ENCODE measurements around the gene SNX7. TPM values are rescaled to one million over a fixed set of nuclear protein-coding genes. Genes with fewer than 3 reads are reported as not detected.

SNX7 gene
- total RNA-seq, 1 donor from 2014 or later: 17.7 TPM

- H3K4me1 Mint-ChIP-seq (ENCODE audit: unreplicated experiment): peaks cover 8% of the 10 kb centered on the region
- no peaks in the 10 kb centered on the region for H3K9me3 Mint-ChIP-seq
- H3K4me3 Mint-ChIP-seq: no peak overlapping the region
- H3K27me3 Mint-ChIP-seq: no peaks in the 10 kb centered on the region
- TF ChIP-seq, protein P1, sequence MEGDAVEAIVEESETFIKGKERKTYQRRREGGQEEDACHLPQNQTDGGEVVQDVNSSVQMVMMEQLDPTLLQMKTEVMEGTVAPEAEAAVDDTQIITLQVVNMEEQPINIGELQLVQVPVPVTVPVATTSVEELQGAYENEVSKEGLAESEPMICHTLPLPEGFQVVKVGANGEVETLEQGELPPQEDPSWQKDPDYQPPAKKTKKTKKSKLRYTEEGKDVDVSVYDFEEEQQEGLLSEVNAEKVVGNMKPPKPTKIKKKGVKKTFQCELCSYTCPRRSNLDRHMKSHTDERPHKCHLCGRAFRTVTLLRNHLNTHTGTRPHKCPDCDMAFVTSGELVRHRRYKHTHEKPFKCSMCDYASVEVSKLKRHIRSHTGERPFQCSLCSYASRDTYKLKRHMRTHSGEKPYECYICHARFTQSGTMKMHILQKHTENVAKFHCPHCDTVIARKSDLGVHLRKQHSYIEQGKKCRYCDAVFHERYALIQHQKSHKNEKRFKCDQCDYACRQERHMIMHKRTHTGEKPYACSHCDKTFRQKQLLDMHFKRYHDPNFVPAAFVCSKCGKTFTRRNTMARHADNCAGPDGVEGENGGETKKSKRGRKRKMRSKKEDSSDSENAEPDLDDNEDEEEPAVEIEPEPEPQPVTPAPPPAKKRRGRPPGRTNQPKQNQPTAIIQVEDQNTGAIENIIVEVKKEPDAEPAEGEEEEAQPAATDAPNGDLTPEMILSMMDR (conservative IDR thresholded peaks at IDR 0.05): no peak
- H3K36me3 Mint-ChIP-seq: no peaks in the 10 kb centered on the region
- no peak overlapping the region for H3K27ac Mint-ChIP-seq
- no peak for DNase-seq (ENCODE audit: extremely low spot score, unreplicated experiment)
These were observed 8.1 kb downstream of the SNX7 start for GRCh38 chr1:98669355-98670296.

- H3K36me3 Mint-ChIP-seq: no peaks in the 10 kb centered on the region
- H3K4me3 Mint-ChIP-seq: no peak overlapping the region
- TF ChIP-seq, protein P1 (conservative IDR thresholded peaks at IDR 0.05): no peak
- DNase-seq (ENCODE audit: extremely low spot score, unreplicated experiment): no peak
- no peak overlapping the region for H3K27ac Mint-ChIP-seq
- no peaks in the 10 kb centered on the region for H3K27me3 Mint-ChIP-seq
- no peaks in the 10 kb centered on the region for H3K9me3 Mint-ChIP-seq
- H3K4me1 Mint-ChIP-seq (ENCODE audit: unreplicated experiment): peaks cover 9% of the 10 kb centered on the region
These were observed 10.7 kb downstream of the SNX7 start for GRCh38 chr1:98672189-98672588.

DNA sequence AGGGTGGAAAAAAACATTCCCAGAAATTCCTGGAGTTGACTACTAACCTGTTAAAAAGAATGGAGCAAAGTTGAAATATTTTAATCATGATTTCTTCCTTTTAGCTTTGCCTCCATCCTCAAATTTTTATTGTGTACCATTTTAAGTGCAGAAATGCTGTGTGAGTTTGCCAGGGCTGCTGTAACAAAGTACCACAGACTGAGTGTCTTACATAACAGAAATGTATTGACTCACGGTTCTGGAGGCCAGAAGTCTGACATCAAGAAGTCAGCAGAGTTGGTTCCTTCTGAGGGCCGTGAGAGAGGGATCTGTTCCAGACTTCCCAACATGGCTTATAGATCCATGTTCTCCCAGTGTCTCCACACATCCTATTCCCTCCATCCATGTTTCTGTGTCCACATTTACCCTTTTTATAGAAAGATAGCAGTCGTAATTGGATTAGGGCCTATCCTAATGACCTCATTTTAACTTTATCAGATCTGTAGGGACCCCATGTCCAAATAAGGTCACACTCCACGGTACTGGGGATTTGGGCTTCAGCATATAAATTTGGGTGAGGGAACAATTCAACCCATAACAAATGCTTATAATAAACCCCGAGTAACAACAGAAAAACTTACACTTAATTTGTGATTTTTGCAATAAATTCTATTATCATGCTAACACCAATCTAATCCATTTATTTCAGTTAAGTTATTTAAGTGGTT, 12.7 kb downstream of the SNX7 start:
- DNase-seq (ENCODE audit: extremely low spot score, unreplicated experiment): no peak
- Mint-ChIP-seq H3K4me1 (ENCODE audit: unreplicated experiment) (peaks cover 11% of the 10 kb centered on the region), H3K27ac (no peak overlapping the region), H3K36me3 (no peaks in the 10 kb centered on the region), H3K9me3 (no peaks in the 10 kb centered on the region), H3K4me3 (no peak overlapping the region), H3K27me3 (no peaks in the 10 kb centered on the region)
- TF ChIP-seq, protein P1 (conservative IDR thresholded peaks at IDR 0.05): no peak

- H3K9me3 Mint-ChIP-seq: no peaks in the 10 kb centered on the region
- no peaks in the 10 kb centered on the region for H3K36me3 Mint-ChIP-seq
- no peak overlapping the region for H3K4me3 Mint-ChIP-seq
- TF ChIP-seq, protein P1 (conservative IDR thresholded peaks at IDR 0.05): no peak
- H3K27me3 Mint-ChIP-seq: no peaks in the 10 kb centered on the region
- H3K27ac Mint-ChIP-seq: no peak overlapping the region
- DNase-seq (ENCODE audit: extremely low spot score, unreplicated experiment): no peak
- peaks cover 11% of the 10 kb centered on the region for H3K4me1 Mint-ChIP-seq (ENCODE audit: unreplicated experiment)
These were observed 13.8 kb downstream of the SNX7 start for GRCh38 chr1:98675282-98675681.

GRCh38 chr1:98677288-98677687, 15.8 kb downstream of the SNX7 start:
- H3K27ac Mint-ChIP-seq: no peak overlapping the region
- H3K4me3 Mint-ChIP-seq: no peak overlapping the region

More at GRCh38 chr1:98677288-98677687, 15.8 kb downstream of the SNX7 start:
- no peaks in the 10 kb centered on the region for H3K27me3 Mint-ChIP-seq
- TF ChIP-seq, protein P1 (conservative IDR thresholded peaks at IDR 0.05): no peak
- peaks cover 6% of the 10 kb centered on the region for H3K36me3 Mint-ChIP-seq
- DNase-seq (ENCODE audit: extremely low spot score, unreplicated experiment): no peak
- no peaks in the 10 kb centered on the region for H3K9me3 Mint-ChIP-seq
- H3K4me1 Mint-ChIP-seq (ENCODE audit: unreplicated experiment): peaks cover 8% of the 10 kb centered on the region
